Aorta (tissue), 5 donors: ENCODE results near the gene MNAT1. TPM values are rescaled to one million over a fixed set of nuclear protein-coding genes. Genes with fewer than 3 reads are reported as not detected.

ENCODE experiments used
- ATAC-seq: fragments of 200-7000 bp; cut with Tn5 transposase; one replicate; pipeline ENCODE4 v1.9.1; 2022; ENCODE audit warnings: moderate library complexity; ENCODE audit not compliant: low FRiP score
- DNase-seq, 2 donors: peaks; one replicate each; pipeline ENCODE4 v3.0.0-alpha.2; 2020
- H3K27ac ChIP-seq, 2 donors: one replicate each; pipeline ENCODE4 v1.5.1; 2013; ENCODE audit warnings: low read length in 2 of 2, mild to moderate bottlenecking in 2 of 2, moderate library complexity in 2 of 2, control low read depth in 1 of 2, inconsistent platforms in 1 of 2, low read depth in 1 of 2
- H3K27me3 ChIP-seq, 2 donors: one replicate each; pipeline ENCODE4 v1.6.1; 2013; ENCODE audit warnings: control low read depth in 1 of 2, low read length in 1 of 2, mild to moderate bottlenecking in 1 of 2, moderate library complexity in 1 of 2; ENCODE audit not compliant: insufficient read depth in 2 of 2, control insufficient read depth in 1 of 2
- H3K36me3 ChIP-seq, 2 donors: one replicate each; pipeline ENCODE4 v1.6.1; 2013; ENCODE audit warnings: control low read depth in 1 of 2, low read length in 1 of 2, mild to moderate bottlenecking in 1 of 2; ENCODE audit not compliant: insufficient read depth in 2 of 2, control insufficient read depth in 1 of 2
- H3K4me1 ChIP-seq, 2 donors: one replicate each; pipeline ENCODE4 v1.6.1; 2013; ENCODE audit warnings: low read length in 2 of 2, control low read depth in 1 of 2, mild to moderate bottlenecking in 1 of 2, moderate library complexity in 1 of 2; ENCODE audit not compliant: insufficient read depth in 2 of 2, control insufficient read depth in 1 of 2
- H3K4me3 ChIP-seq, 2 donors: one replicate each; pipeline ENCODE4 v1.5.1; 2013; ENCODE audit warnings: low read length in 2 of 2, control low read depth in 1 of 2, mild to moderate bottlenecking in 1 of 2
- H3K9me3 ChIP-seq: one replicate; pipeline ENCODE4 v1.6.1; 2013; ENCODE audit warnings: mild to moderate bottlenecking, low read length; ENCODE audit not compliant: control insufficient read depth
- WGBS, 2 donors: extraction: QIAGEN DNeasy Blood & Tissue Kit; methylation state at CpG; one replicate each; pipeline ENCODE4 v1.1.7; 2013; 5-methylcytosine and 5-hydroxymethylcytosine counted together
- intact Hi-C, 2 donors: fragments of 100-400 bp; cut with DNase I; formaldehyde crosslinking; loops; one replicate each; pipeline versions ENCODE4 v1.14.2 to v1.15.0; 2022
- polyA plus RNA-seq, 2 donors: library from polyadenylated mRNA; stranded (reverse); fragments of 200-250 nt; gene quantifications; one replicate each; pipeline ENCODE4 v1.2.3, GENCODE V29; 2013
- total RNA-seq, 2 donors: library from RNA; stranded (reverse); fragmentation: NEBNext Ultra II Directional; extraction: Animal tissue kit (Norgen Biotek cat#: 25700); gene quantifications; one replicate each; pipeline ENCODE4 v1.2.1, GENCODE V29; 2021
- donor health status: healthy with polysubstance abuse.
- donor health status: Bipolar disorder and iron deficiency.
- donor health status: DM: no; HTN: no; CAD: no.
- donor health status: DM: no; HTN: no; CAD: no.
- donor health status: DM: yes; HTN: yes; CAD: no.

The MNAT1 gene
- total and polyA plus RNA-seq, 4 donors = 23.7 to 41.1 (median 32.0) TPM

GRCh38 chr14:60805841-60806430 lies 71.4 kb downstream of the MNAT1 start:
- Histone ChIP-seq H3K9me3 (no peaks in the 10 kb centered on the region), H3K27ac (no peak overlapping the region), H3K27me3 (no peaks in the 10 kb centered on the region), H3K4me3 (no peak overlapping the region), H3K36me3 (no peaks in the 10 kb centered on the region), H3K4me1 (no peaks in the 10 kb centered on the region)
- intact Hi-C loops = no loop called here
- DNase-seq (no peak), ATAC-seq (no peak)
- WGBS, 2 donors = 96 to 97% methylated on average over 1 of the region's 1 CpG

- DNase-seq (no peak), ATAC-seq (no peak)
- Histone ChIP-seq H3K27me3 (no peaks in the 10 kb centered on the region), H3K4me1 (no peaks in the 10 kb centered on the region), H3K9me3 (no peaks in the 10 kb centered on the region), H3K27ac (no peak overlapping the region), H3K36me3 (peaks cover 0 to 1% of the 10 kb centered on the region in 2 donors), H3K4me3 (no peak overlapping the region)
- WGBS, 2 donors = 85 to 88% methylated on average over 2 of the region's 2 CpGs
- intact Hi-C loops = no loop called here
These were observed 72.7 kb downstream of the MNAT1 start for GRCh38 chr14:60807247-60807646.

GRCh38 chr14:60807971-60808370 lies 73.4 kb downstream of the MNAT1 start:
- no peaks in the 10 kb centered on the region for H3K4me1 ChIP-seq
- H3K9me3 ChIP-seq = no peaks in the 10 kb centered on the region
- WGBS, 2 donors = 60 to 65% methylated on average over 3 of the region's 3 CpGs
- H3K36me3 ChIP-seq = peaks cover 0 to 3% of the 10 kb centered on the region in 2 donors
- no peak overlapping the region for H3K27ac ChIP-seq
- ATAC-seq = no peak
- no peak overlapping the region for H3K4me3 ChIP-seq
- intact Hi-C loops = no loop called here
- no peak for DNase-seq
- H3K27me3 ChIP-seq = no peaks in the 10 kb centered on the region

- Histone ChIP-seq H3K27me3 (no peaks in the 10 kb centered on the region), H3K9me3 (no peaks in the 10 kb centered on the region), H3K27ac (no peak overlapping the region), H3K4me3 (no peak overlapping the region), H3K4me1 (no peaks in the 10 kb centered on the region), H3K36me3 (peaks cover 0 to 3% of the 10 kb centered on the region in 2 donors)
- intact Hi-C loops = no loop called here
- peak in 1 of 2 donors; percentile 24 for DNase-seq
- 96 to 98% methylated on average over 7 of the region's 7 CpGs for WGBS, 2 donors
- ATAC-seq = no peak
These were observed 78.4 kb downstream of the MNAT1 start for GRCh38 chr14:60812987-60813386.

GRCh38 chr14:60815371-60815770 lies 80.8 kb downstream of the MNAT1 start:
- H3K4me3 ChIP-seq = no peak overlapping the region
- no peak for DNase-seq
- no peak for ATAC-seq

GRCh38 chr14:60817113-60817512 lies 82.6 kb downstream of the MNAT1 start:
- peaks cover 0 to 3% of the 10 kb centered on the region in 2 donors for H3K36me3 ChIP-seq
- H3K4me1 ChIP-seq = no peaks in the 10 kb centered on the region
- no peak overlapping the region for H3K4me3 ChIP-seq
- no peak overlapping the region for H3K27ac ChIP-seq
- no peaks in the 10 kb centered on the region for H3K27me3 ChIP-seq
- intact Hi-C loops = no loop called here
- WGBS, 2 donors = 95 to 100% methylated on average over 1 of the region's 1 CpG
- DNase-seq = no peak
- no peaks in the 10 kb centered on the region for H3K9me3 ChIP-seq
- ATAC-seq = no peak

More at GRCh38 chr14:60815371-60815770, 80.8 kb downstream of the MNAT1 start:
- Histone ChIP-seq H3K4me1 (no peaks in the 10 kb centered on the region), H3K27me3 (no peaks in the 10 kb centered on the region), H3K27ac (no peak overlapping the region), H3K36me3 (peaks cover 0 to 3% of the 10 kb centered on the region in 2 donors), H3K9me3 (no peaks in the 10 kb centered on the region)
- intact Hi-C loops = no loop called here
- WGBS, 2 donors = 97 to 100% methylated on average over 4 of the region's 4 CpGs

GRCh38 chr14:60819575-60819974 lies 85.0 kb downstream of the MNAT1 start:
- Histone ChIP-seq H3K27ac (no peak overlapping the region), H3K36me3 (no peaks in the 10 kb centered on the region), H3K4me3 (no peak overlapping the region), H3K27me3 (no peaks in the 10 kb centered on the region), H3K9me3 (no peaks in the 10 kb centered on the region), H3K4me1 (no peaks in the 10 kb centered on the region)
- 83 to 86% methylated on average over 4 of the region's 4 CpGs for WGBS, 2 donors
- intact Hi-C loops = no loop called here
- DNase-seq (no peak), ATAC-seq (no peak)

- peak in 1 of 2 donors; percentile 24 for DNase-seq
- no peaks in the 10 kb centered on the region for H3K4me1 ChIP-seq
- H3K27me3 ChIP-seq = no peaks in the 10 kb centered on the region
- WGBS, 2 donors = 98% methylated on average over 5 of the region's 5 CpGs
- intact Hi-C loops = no loop called here
- no peaks in the 10 kb centered on the region for H3K9me3 ChIP-seq
- H3K36me3 ChIP-seq = no peaks in the 10 kb centered on the region
- peak; percentile 7 for ATAC-seq
- H3K4me3 ChIP-seq = no peak overlapping the region
- H3K27ac ChIP-seq = no peak overlapping the region
These were observed 104.0 kb downstream of the MNAT1 start for GRCh38 chr14:60838601-60839000.

GRCh38 chr14:60839057-60839456 lies 104.5 kb downstream of the MNAT1 start:
- Histone ChIP-seq H3K9me3 (no peaks in the 10 kb centered on the region), H3K36me3 (no peaks in the 10 kb centered on the region), H3K4me1 (no peaks in the 10 kb centered on the region), H3K27ac (no peak overlapping the region), H3K27me3 (no peaks in the 10 kb centered on the region), H3K4me3 (no peak overlapping the region)
- ATAC-seq (no peak), DNase-seq (no peak)
- 70 to 82% methylated on average over 2 of the region's 2 CpGs for WGBS, 2 donors
- intact Hi-C loops = no loop called here
